IMR-90 (cell line): Measurements from ENCODE around the gene CMTR1. TPM values are rescaled to one million over a fixed set of nuclear protein-coding genes. Genes with fewer than 3 reads are reported as not detected.

Experiments
- ATAC-seq: fragments of 200-7000 bp; cut with Tn5 transposase; 2 replicates; pipeline ENCODE4 v1.9.1; 2020; ENCODE audit warnings: low read depth, mild to moderate bottlenecking, moderate library complexity
- BruUV-seq: library from RNA; stranded (reverse); fragments of 400-500 nt; replicated peaks from 2 replicates; lab custom pipeline; 2021; lab: Mats Ljungman, UMichigan
- CTCF ChIA-PET: fragments of 300-600 bp; formaldehyde crosslinking; extraction: SDS; loops from one replicate; lab custom pipeline; 2021; ENCODE audit warnings: antibody characterized with exemption; lab: Yijun Ruan, JAX
- POLR2A ChIA-PET: fragments of 300-600 bp; sonication (Branson Sonifier 250); formaldehyde crosslinking; loops from one replicate; lab custom pipeline; 2022; ENCODE audit warnings: antibody characterized with exemption; ENCODE audit not compliant: unreplicated experiment; lab: Charles Lee
- DNase-seq: peaks from one replicate; pipeline ENCODE4 v3.0.0; 2013
- H2AFZ ChIP-seq: replicated peaks from 2 replicates; pipeline ENCODE3; 2013; ENCODE audit warnings: low read length, mild to moderate bottlenecking; ENCODE audit not compliant: poor library complexity
- H2AK5ac ChIP-seq: 2 replicates; pipeline ENCODE4 v1.6.1; 2013; ENCODE audit warnings: low read depth, low read length, inconsistent platforms
- H2AK9ac ChIP-seq: replicated peaks from 2 replicates; pipeline ENCODE3; 2013; ENCODE audit warnings: mild to moderate bottlenecking, low read depth, low read length, moderate library complexity; ENCODE audit not compliant: poor library complexity
- H2BK120ac ChIP-seq: 2 replicates; pipeline ENCODE4 v1.6.1; 2013; ENCODE audit warnings: low read depth, low read length, inconsistent platforms
- H2BK15ac ChIP-seq: 3 replicates; pipeline ENCODE4 v1.6.1; 2013; ENCODE audit warnings: low read depth, low read length, inconsistent platforms
- H2BK20ac ChIP-seq: 2 replicates; pipeline ENCODE4 v1.6.1; 2013; ENCODE audit warnings: low read depth, mild to moderate bottlenecking, inconsistent platforms, low read length, moderate library complexity
- H2BK5ac ChIP-seq: 2 replicates; pipeline ENCODE4 v1.6.1; 2013; ENCODE audit warnings: mild to moderate bottlenecking, low read depth, low read length, inconsistent platforms; ENCODE audit not compliant: poor library complexity, severe bottlenecking
- H3K14ac ChIP-seq: replicated peaks from 2 replicates; pipeline ENCODE4 v1.6.1; 2013; ENCODE audit warnings: low read depth, low read length, inconsistent platforms
- H3K18ac ChIP-seq: 2 replicates; pipeline ENCODE4 v1.6.1; 2013; ENCODE audit warnings: low read depth, low read length, control low read depth
- H3K23ac ChIP-seq: 2 replicates; pipeline ENCODE4 v1.6.1; 2013; ENCODE audit warnings: low read depth, low read length, inconsistent platforms
- H3K27ac ChIP-seq: 2 replicates; pipeline ENCODE4 v1.5.1; 2013; ENCODE audit warnings: mild to moderate bottlenecking, control low read depth, low read length; ENCODE audit not compliant: insufficient read depth
- H3K27me3 ChIP-seq: 2 replicates; pipeline ENCODE4 v1.6.1; 2013; ENCODE audit warnings: low read length; ENCODE audit not compliant: control insufficient read depth, insufficient read depth
- H3K36me3 ChIP-seq: 2 replicates; pipeline ENCODE4 v1.6.1; 2013; ENCODE audit warnings: low read length, mixed read lengths; ENCODE audit not compliant: control insufficient read depth, insufficient read depth
- H3K4ac ChIP-seq: 2 replicates; pipeline ENCODE4 v1.6.1; 2013; ENCODE audit warnings: low read depth, low read length, inconsistent platforms
- H3K4me1 ChIP-seq: 2 replicates; pipeline ENCODE4 v1.6.1; 2013; ENCODE audit warnings: low read length, mixed read lengths; ENCODE audit not compliant: control insufficient read depth, insufficient read depth
- H3K4me2 ChIP-seq: 2 replicates; pipeline ENCODE4 v1.6.1; 2013; ENCODE audit warnings: low read depth, mild to moderate bottlenecking, control low read depth, low read length, moderate library complexity
- H3K4me3 ChIP-seq: 2 replicates; pipeline ENCODE4 v1.5.1; 2013; ENCODE audit warnings: low read depth, mild to moderate bottlenecking, control low read depth, low read length, moderate library complexity; ENCODE audit not compliant: insufficient read depth
- H3K56ac ChIP-seq: 2 replicates; pipeline ENCODE4 v1.6.1; 2013; ENCODE audit warnings: low read length, inconsistent platforms; ENCODE audit not compliant: insufficient read depth; ENCODE audit errors: extremely low read depth
- H3K79me1 ChIP-seq, 2 experiments: 2 replicates each; pipeline ENCODE4 v1.6.1; 2013; ENCODE audit warnings: low read length in 2 of 2, inconsistent platforms in 1 of 2, low read depth in 1 of 2
- H3K9ac ChIP-seq: 2 replicates; pipeline ENCODE4 v1.6.1; 2013; ENCODE audit warnings: low read depth, low read length, control low read depth
- H3K9me1 ChIP-seq: 2 replicates; pipeline ENCODE4 v1.6.1; 2013; ENCODE audit warnings: low read length, inconsistent platforms; ENCODE audit not compliant: insufficient read depth
- H3K9me3 ChIP-seq: 2 replicates; pipeline ENCODE4 v1.6.1; 2013; ENCODE audit warnings: low read length; ENCODE audit not compliant: control insufficient read depth, insufficient read depth
- H4K20me1 ChIP-seq: 2 replicates; pipeline ENCODE4 v1.6.1; 2013; ENCODE audit warnings: low read length, inconsistent platforms; ENCODE audit not compliant: insufficient read depth
- H4K5ac ChIP-seq: 2 replicates; pipeline ENCODE4 v1.6.1; 2013; ENCODE audit warnings: mild to moderate bottlenecking, low read depth, low read length, control low read depth
- H4K8ac ChIP-seq, 2 experiments: 2 replicates each; pipeline ENCODE4 v1.6.1; 2013; ENCODE audit warnings: low read depth in 2 of 2, low read length in 2 of 2, control low read depth in 1 of 2, inconsistent platforms in 1 of 2
- H4K91ac ChIP-seq: 2 replicates; pipeline ENCODE4 v1.6.1; 2013; ENCODE audit warnings: low read depth, low read length, inconsistent platforms; ENCODE audit not compliant: insufficient read depth
- BHLHE40 ChIP-seq: fragments of 150-350 bp; IDR thresholded peaks from 2 replicates; pipeline ENCODE4 v1.6.1; 2016; ENCODE audit warnings: mild to moderate bottlenecking, low read depth, low read length
- CEBPB ChIP-seq: IDR thresholded peaks from 2 replicates; pipeline ENCODE4 v1.6.1; 2012; ENCODE audit warnings: low read depth, low read length, improper control_type of control experiment
- CHD1 ChIP-seq: IDR thresholded peaks from 2 replicates; pipeline ENCODE4 v1.6.1; 2012; ENCODE audit warnings: low read depth, low read length, improper control_type of control experiment
- MAZ ChIP-seq: IDR thresholded peaks from 2 replicates; pipeline ENCODE4 v1.6.1; 2012; ENCODE audit warnings: low read depth, mild to moderate bottlenecking, low read length, improper control_type of control experiment, moderate library complexity, borderline replicate concordance
- NFE2L2 ChIP-seq: fragments of 150-350 bp; IDR thresholded peaks from 2 replicates; pipeline ENCODE4 v1.6.1; 2016; ENCODE audit warnings: low read depth, mild to moderate bottlenecking, low read length
- RCOR1 ChIP-seq: IDR thresholded peaks from 2 replicates; pipeline ENCODE4 v1.6.1; 2012; ENCODE audit warnings: mild to moderate bottlenecking, low read length, improper control_type of control experiment; ENCODE audit not compliant: insufficient replicate concordance
- RFX5 ChIP-seq: IDR thresholded peaks from 2 replicates; pipeline ENCODE4 v1.8.0; 2012; ENCODE audit warnings: low read depth, mild to moderate bottlenecking, low read length, moderate library complexity
- SMC3 ChIP-seq: fragments of 150-350 bp; IDR thresholded peaks from 2 replicates; pipeline ENCODE4 v1.6.1; 2016; ENCODE audit warnings: low read depth, mild to moderate bottlenecking, antibody characterized with exemption, low read length, moderate library complexity
- WGBS, 2 experiments: methylation state at CpG; one replicate each; pipeline versions ENCODE4 v1.1.5 to v1.1.7; 2013; ENCODE audit warnings: missing lambda C conversion rate in 2 of 2; ENCODE audit not compliant: insufficient read length in 1 of 2; ENCODE audit errors: extremely low coverage in 2 of 2; 5-methylcytosine and 5-hydroxymethylcytosine counted together
- dilution Hi-C: fragments of 300-500 bp; cut with HindIII; formaldehyde crosslinking; loops from one replicate; pipeline ENCODE4 v1.14.3; 2018; ENCODE audit warnings: low sequenced_read_pairs; ENCODE audit not compliant: unreplicated experiment
- in situ Hi-C: fragments of 300-500 bp; cut with MboI; formaldehyde crosslinking; loops from 3 replicates; pipeline ENCODE4 v1.14.3; 2019; ENCODE audit warnings: low sequenced_read_pairs, inconsistent platforms, mixed read lengths
- intact Hi-C: fragments of 100-400 bp; cut with micrococcal nuclease; formaldehyde crosslinking; loops from 2 replicates; pipeline ENCODE4 v1.10.0; 2022
- polyA plus RNA-seq, 3 experiments: library from polyadenylated mRNA; depleted of rRNA; stranded (reverse); fragments of >200 nt; gene quantifications; 2 replicates each; pipeline ENCODE4 v1.2.3, GENCODE V29; 2012; ENCODE audit warnings: low replicate concordance in 1 of 3
- total RNA-seq: library from RNA; depleted of rRNA; stranded (reverse); fragments of >200 nt; gene quantifications from 2 replicates; pipeline ENCODE4 v1.2.3, GENCODE V29; 2012
- TF ChIP-seq, protein P1 (sequence below): conservative IDR thresholded peaks from 2 replicates; pipeline ENCODE4 v1.5.1; 2012; ENCODE audit warnings: mild to moderate bottlenecking, low read depth, low read length, improper control_type of control experiment
- TF ChIP-seq, protein P2 (sequence below): fragments of 150-350 bp; IDR thresholded peaks from 2 replicates; pipeline ENCODE4 v1.6.1; 2016; ENCODE audit warnings: low read depth, mild to moderate bottlenecking, low read length, moderate library complexity, borderline replicate concordance

Gene CMTR1
- total and polyA plus RNA-seq, 2 of the 4 experiments (the other 2 are of a cell fraction), result 22.6 to 30.1 TPM

DNA sequence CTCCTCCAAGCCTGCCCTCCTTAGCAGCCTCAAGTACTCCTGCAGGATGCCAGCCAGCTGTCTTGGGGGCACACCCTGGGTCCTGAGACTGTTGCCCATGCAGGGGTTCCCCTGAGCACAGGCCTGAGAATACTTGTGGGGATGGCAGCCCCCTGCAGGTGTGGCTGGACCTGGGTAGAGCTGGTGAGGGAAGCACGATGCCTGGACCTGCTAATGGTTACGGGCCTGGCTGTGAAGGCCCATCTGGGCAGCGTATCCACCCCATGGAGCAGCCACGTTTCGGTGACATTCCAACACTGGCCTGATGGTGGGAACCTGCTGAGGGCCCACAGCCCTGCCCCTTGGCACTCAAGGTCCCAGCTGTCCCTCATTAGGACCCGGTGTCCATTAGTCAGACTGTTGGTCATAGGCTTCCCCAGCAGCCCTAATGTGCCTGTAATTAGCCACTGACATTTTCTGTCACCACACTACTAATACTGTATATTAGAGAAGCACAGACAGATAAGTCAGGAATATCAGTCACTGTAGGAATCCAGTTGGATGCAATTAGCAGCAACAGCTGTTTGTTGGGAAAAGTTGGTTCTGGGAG, 46.3 kb downstream of the CMTR1 start:
- H3K18ac ChIP-seq, result no peak overlapping the region
- H2BK120ac ChIP-seq, result no peak overlapping the region
- H3K23ac ChIP-seq, result no peak overlapping the region
- dilution Hi-C loops (no loop called here), in situ Hi-C loops (no loop called here), intact Hi-C loops (no loop called here)
- no peaks in the 10 kb centered on the region for H3K9me3 ChIP-seq
- DNase-seq, result no peak
- H3K27me3 ChIP-seq, result no peaks in the 10 kb centered on the region
- no peaks in the 10 kb centered on the region for H3K79me1 ChIP-seq
- H4K8ac ChIP-seq, result no peak overlapping the region
- H3K4me3 ChIP-seq, result no peak overlapping the region
- POLR2A ChIA-PET, result no interaction called here
- H3K56ac ChIP-seq, result no peak overlapping the region
- H3K14ac ChIP-seq, result no peak overlapping the region
- ATAC-seq, result no peak
- CTCF ChIA-PET, result no interaction called here
- H4K20me1 ChIP-seq, result peaks cover 13% of the 10 kb centered on the region
- H2AK9ac ChIP-seq, result no peak overlapping the region
- H3K4ac ChIP-seq, result no peak overlapping the region
- no peak overlapping the region for H2AFZ ChIP-seq
- no peak overlapping the region for H4K91ac ChIP-seq
- H3K27ac ChIP-seq, result no peak overlapping the region
- no peak overlapping the region for H2AK5ac ChIP-seq
- H2BK5ac ChIP-seq, result no peak overlapping the region
- H3K4me2 ChIP-seq, result no peak overlapping the region
- H2BK20ac ChIP-seq, result no peak overlapping the region
- no TSS peak for BruUV-seq
- no peak overlapping the region for H3K9ac ChIP-seq
- peaks cover 63% of the 10 kb centered on the region for H3K36me3 ChIP-seq
- WGBS, 2 experiments, result 80% methylated on average over 2 of the region's 6 CpGs; no CpG with 5 or more reads in 1 of the 2 experiments
- TF ChIP-seq MAZ, result no peak
- no peak for TF ChIP-seq SMC3
- TF ChIP-seq, protein P1, sequence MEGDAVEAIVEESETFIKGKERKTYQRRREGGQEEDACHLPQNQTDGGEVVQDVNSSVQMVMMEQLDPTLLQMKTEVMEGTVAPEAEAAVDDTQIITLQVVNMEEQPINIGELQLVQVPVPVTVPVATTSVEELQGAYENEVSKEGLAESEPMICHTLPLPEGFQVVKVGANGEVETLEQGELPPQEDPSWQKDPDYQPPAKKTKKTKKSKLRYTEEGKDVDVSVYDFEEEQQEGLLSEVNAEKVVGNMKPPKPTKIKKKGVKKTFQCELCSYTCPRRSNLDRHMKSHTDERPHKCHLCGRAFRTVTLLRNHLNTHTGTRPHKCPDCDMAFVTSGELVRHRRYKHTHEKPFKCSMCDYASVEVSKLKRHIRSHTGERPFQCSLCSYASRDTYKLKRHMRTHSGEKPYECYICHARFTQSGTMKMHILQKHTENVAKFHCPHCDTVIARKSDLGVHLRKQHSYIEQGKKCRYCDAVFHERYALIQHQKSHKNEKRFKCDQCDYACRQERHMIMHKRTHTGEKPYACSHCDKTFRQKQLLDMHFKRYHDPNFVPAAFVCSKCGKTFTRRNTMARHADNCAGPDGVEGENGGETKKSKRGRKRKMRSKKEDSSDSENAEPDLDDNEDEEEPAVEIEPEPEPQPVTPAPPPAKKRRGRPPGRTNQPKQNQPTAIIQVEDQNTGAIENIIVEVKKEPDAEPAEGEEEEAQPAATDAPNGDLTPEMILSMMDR, result no peak
- TF ChIP-seq, protein P2, sequence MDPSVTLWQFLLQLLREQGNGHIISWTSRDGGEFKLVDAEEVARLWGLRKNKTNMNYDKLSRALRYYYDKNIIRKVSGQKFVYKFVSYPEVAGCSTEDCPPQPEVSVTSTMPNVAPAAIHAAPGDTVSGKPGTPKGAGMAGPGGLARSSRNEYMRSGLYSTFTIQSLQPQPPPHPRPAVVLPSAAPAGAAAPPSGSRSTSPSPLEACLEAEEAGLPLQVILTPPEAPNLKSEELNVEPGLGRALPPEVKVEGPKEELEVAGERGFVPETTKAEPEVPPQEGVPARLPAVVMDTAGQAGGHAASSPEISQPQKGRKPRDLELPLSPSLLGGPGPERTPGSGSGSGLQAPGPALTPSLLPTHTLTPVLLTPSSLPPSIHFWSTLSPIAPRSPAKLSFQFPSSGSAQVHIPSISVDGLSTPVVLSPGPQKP, result no peak
- no peak for TF ChIP-seq CHD1
- no peak for TF ChIP-seq BHLHE40
- no peak for TF ChIP-seq NFE2L2
- TF ChIP-seq CEBPB, result no peak
- no peak for TF ChIP-seq RCOR1
- TF ChIP-seq RFX5, result no peak
- no peak overlapping the region for H2BK15ac ChIP-seq
- no peaks in the 10 kb centered on the region for H3K4me1 ChIP-seq
- H3K9me1 ChIP-seq, result 0 out of 2 replicates have a peak, but pooled peaks cover 2% of the 10 kb centered on the region
- no peak overlapping the region for H4K5ac ChIP-seq
